Measurements from ENCODE around the gene CCDC88B. TPM values are rescaled to one million over a fixed set of nuclear protein-coding genes. Genes with fewer than 3 reads are reported as not detected.

Gene CCDC88B
- total and polyA plus RNA-seq, 10 of the 15 experiments (the other 5 are each of a cell fraction or from before 2014, with no cell fraction given), result 0.24 to 66.0 (median 19.2) TPM

GRCh38 chr11:64355078-64355940, 15.3 kb downstream of the CCDC88B start (continued):
- no peak for TF ChIP-seq ZBTB11 (CRISPR knock-in tag; IDR thresholded peaks at IDR 0.05)
- no peak for TF ChIP-seq MLLT1 (IDR thresholded peaks at IDR 0.05)
- TF ChIP-seq JUND (IDR thresholded peaks at IDR 0.05; ENCODE audit: low read depth, low read length), result peak; percentile 50; the same call in 1 of the 2 replicates
- TF ChIP-seq FOS (IDR thresholded peaks at IDR 0.05; ENCODE audit: borderline replicate concordance, extremely low read depth, insufficient read length), result no peak
- TF ChIP-seq EZH2 (IDR thresholded peaks at IDR 0.05; ENCODE audit: borderline replicate concordance, control insufficient read depth, low read depth, low read length), result no peak
- no peak for TF ChIP-seq NR2C2 (IDR thresholded peaks at IDR 0.05; ENCODE audit: borderline replicate concordance, control insufficient read depth, insufficient read length, low read depth)
- TF ChIP-seq MTA2 (IDR thresholded peaks at IDR 0.05; ENCODE audit: low read depth), result 0 out of 2 replicates have a peak, but pooled peaks have one; percentile 30
- TF ChIP-seq SMAD1 (IDR thresholded peaks at IDR 0.05; ENCODE audit: low read depth, partially characterized antibody), result no peak
- peak; percentile 64; the same call in 1 of the 2 replicates for TF ChIP-seq NR2F1 (conservative IDR thresholded peaks at IDR 0.05)
- peak; percentile 78; the same call in 1 of the 2 replicates for TF ChIP-seq SMARCA5 (IDR thresholded peaks at IDR 0.05)
- TF ChIP-seq NFIC (IDR thresholded peaks at IDR 0.05; ENCODE audit: low read depth, low read length), result no peak
- peak; percentile 16; the same call in 1 of the 2 replicates for TF ChIP-seq HCFC1 (IDR thresholded peaks at IDR 0.05; ENCODE audit: low read length)
- no peak for TF ChIP-seq IRF4 (IDR thresholded peaks at IDR 0.05; ENCODE audit: low read depth, low read length)
- TF ChIP-seq NFXL1 (IDR thresholded peaks at IDR 0.05; ENCODE audit: borderline replicate concordance), result no peak
- TF ChIP-seq JUNB (IDR thresholded peaks at IDR 0.05), result no peak
- peak; percentile 44; the same call in 1 of the 2 replicates for TF ChIP-seq GATAD2B (conservative IDR thresholded peaks at IDR 0.05; ENCODE audit: low read depth)
- no peak for TF ChIP-seq PBX3 (IDR thresholded peaks at IDR 0.05; ENCODE audit: insufficient replicate concordance, low read depth, low read length)
- TF ChIP-seq MXI1 (IDR thresholded peaks at IDR 0.05; ENCODE audit: low read depth, low read length), result 0 out of 2 replicates have a peak, but pooled peaks have one; percentile 10
- TF ChIP-seq MEF2A (IDR thresholded peaks at IDR 0.05; ENCODE audit: insufficient read depth, low read depth, low read length), result no peak
- TF ChIP-seq KLF5 (IDR thresholded peaks at IDR 0.05; ENCODE audit: partially characterized antibody), result no peak
- no peak for TF ChIP-seq USF1 (IDR thresholded peaks at IDR 0.05; ENCODE audit: borderline replicate concordance, extremely low read length, insufficient read depth, low read depth, low read length)
- peak; percentile 51 for TF ChIP-seq MEF2B (IDR thresholded peaks at IDR 0.05; ENCODE audit: partially characterized antibody, poor library complexity, severe bottlenecking)
- no peak for TF ChIP-seq TARDBP (IDR thresholded peaks at IDR 0.05; ENCODE audit: borderline replicate concordance)
